Measurements from ENCODE around the gene ERCC5. TPM values are rescaled to one million over a fixed set of nuclear protein-coding genes. Genes with fewer than 3 reads are reported as not detected.

Gene ERCC5
- total RNA-seq, 2 donors from 2014 or later, result 38.2 to 40.0 TPM

DNA sequence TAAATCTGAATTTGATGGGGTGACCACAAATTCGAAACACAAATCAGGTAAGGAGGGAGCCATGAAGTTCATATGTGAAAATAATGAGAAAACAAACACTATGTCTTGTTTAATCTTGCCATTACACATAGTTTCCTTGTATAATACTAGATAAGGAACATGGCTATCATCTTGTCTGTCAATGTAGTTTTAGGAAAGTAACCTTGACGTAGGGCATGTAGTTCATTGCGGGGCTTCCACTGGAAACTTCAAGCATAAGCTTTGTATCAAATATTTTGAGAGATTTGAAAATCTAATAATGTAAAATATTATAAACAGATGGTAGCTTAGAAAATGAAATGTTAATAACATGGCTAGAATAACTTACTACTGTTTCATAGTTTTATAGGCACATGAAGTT lies 38.1 kb upstream of the ERCC5 start:
- Histone ChIP-seq H3K27ac (no peak overlapping the region), H3K36me3 (peaks cover 15% of the 10 kb centered on the region), H3K4me1 (peaks cover 0 to 27% of the 10 kb centered on the region in 2 donors), H3K9me3 (peaks cover 0 to 14% of the 10 kb centered on the region in 2 donors), H3K4me3 (no peak overlapping the region), H3K27me3 (no peaks in the 10 kb centered on the region)
- TF ChIP-seq, protein P1, sequence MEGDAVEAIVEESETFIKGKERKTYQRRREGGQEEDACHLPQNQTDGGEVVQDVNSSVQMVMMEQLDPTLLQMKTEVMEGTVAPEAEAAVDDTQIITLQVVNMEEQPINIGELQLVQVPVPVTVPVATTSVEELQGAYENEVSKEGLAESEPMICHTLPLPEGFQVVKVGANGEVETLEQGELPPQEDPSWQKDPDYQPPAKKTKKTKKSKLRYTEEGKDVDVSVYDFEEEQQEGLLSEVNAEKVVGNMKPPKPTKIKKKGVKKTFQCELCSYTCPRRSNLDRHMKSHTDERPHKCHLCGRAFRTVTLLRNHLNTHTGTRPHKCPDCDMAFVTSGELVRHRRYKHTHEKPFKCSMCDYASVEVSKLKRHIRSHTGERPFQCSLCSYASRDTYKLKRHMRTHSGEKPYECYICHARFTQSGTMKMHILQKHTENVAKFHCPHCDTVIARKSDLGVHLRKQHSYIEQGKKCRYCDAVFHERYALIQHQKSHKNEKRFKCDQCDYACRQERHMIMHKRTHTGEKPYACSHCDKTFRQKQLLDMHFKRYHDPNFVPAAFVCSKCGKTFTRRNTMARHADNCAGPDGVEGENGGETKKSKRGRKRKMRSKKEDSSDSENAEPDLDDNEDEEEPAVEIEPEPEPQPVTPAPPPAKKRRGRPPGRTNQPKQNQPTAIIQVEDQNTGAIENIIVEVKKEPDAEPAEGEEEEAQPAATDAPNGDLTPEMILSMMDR (IDR thresholded peaks at IDR 0.05), result no peak
- DNase-seq (ENCODE audit: low spot score), result no peak

DNA sequence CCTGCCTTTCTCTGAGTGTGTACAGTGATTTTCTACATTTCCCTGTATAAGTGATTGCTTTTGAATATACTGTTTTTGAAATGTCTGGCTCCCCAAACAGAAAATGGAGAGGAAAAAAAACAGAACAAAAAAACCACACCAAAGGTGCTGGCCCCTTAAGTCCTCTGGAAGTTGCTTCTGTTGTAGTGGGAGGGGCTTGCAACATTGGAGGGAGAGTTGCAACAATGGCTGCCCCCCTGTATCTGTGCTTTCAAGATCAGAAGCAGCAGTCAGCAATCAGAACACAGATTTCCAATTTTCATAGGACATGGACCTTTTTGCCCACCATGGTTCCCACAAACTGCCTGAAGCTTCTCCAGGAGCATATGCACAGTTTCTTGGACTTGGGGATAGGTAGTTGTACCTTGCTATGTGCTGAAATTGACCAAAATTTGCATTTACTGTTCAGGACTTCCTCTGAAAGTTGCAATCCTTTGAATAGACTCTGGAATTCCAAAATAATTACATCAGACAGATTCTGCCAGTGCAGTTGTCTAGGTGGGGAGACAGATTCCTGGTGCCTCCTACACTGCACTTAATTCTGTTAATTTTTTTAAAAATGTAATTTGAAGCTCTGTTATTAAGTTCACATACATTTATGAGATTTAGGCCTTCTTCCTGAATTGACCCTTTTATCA lies 33.1 kb upstream of the ERCC5 start:
- Histone ChIP-seq H3K27ac (no peak overlapping the region), H3K27me3 (no peaks in the 10 kb centered on the region), H3K36me3 (peaks cover 27% of the 10 kb centered on the region), H3K4me3 (no peak overlapping the region), H3K4me1 (peaks cover 0 to 12% of the 10 kb centered on the region in 2 donors), H3K9me3 (peaks cover 0 to 14% of the 10 kb centered on the region in 2 donors)
- TF ChIP-seq, protein P1 (IDR thresholded peaks at IDR 0.05), result no peak
- no peak for DNase-seq (ENCODE audit: low spot score)

DNA sequence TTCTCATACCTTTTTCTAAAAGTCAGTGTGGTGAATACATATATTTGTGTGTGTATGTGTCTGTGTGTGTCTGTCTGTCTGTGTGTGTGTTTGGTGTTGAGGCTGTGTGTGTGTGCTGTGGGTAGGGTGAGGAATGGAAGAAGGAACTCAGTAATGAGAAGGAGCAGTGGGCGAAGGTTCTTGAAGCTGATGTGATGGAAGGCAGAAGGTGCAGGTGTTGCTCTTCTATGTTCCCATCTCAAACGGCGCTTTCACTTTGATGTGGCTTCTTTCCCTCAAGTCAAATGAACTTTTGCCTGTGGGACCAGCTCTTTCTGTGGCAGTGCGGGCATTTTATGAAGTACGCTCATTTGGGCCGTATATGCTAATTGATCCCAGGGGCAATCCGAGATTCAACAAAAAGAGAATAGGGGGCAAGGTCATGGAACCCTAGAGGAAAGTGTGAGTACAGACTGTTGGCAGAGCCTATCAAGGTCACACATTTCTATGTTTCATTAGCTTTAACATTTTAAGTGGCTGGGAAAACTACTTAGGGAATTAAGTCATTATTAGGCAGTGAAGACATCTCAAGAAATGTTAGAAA lies 31.7 kb upstream of the ERCC5 start:
- peaks cover 0 to 14% of the 10 kb centered on the region in 2 donors for H3K9me3 ChIP-seq
- no peaks in the 10 kb centered on the region for H3K27me3 ChIP-seq
- peaks cover 33% of the 10 kb centered on the region for H3K36me3 ChIP-seq
- no peak overlapping the region for H3K4me3 ChIP-seq
- H3K27ac ChIP-seq, result no peak overlapping the region
- no peak for DNase-seq (ENCODE audit: low spot score)
- TF ChIP-seq, protein P1 (IDR thresholded peaks at IDR 0.05), result no peak
- H3K4me1 ChIP-seq, result peaks cover 0 to 7% of the 10 kb centered on the region in 2 donors

DNA sequence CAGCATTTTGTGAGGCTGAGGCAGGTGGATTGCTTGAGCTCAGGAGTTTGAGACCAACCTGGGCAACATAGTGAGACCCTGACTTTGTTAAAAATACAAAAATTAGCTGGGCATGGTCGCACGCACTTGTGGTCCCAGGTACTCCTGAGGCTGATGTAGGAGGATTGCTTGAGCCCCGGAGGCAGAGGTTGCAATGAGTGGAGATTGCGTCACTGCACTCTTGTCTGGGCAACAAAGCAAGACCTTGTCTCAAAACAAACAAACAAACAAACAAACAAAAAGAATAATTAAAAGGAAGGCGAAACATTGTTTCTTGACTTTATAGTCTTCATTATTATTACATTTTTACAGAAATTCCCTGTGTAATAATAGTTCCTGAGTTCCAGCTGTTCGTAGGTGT lies 31.0 kb upstream of the ERCC5 start:
- TF ChIP-seq, protein P1 (IDR thresholded peaks at IDR 0.05), result no peak
- Histone ChIP-seq H3K27me3 (no peaks in the 10 kb centered on the region), H3K4me1 (peaks cover 0 to 7% of the 10 kb centered on the region in 2 donors), H3K36me3 (peaks cover 33% of the 10 kb centered on the region), H3K4me3 (no peak overlapping the region), H3K27ac (no peak overlapping the region), H3K9me3 (peaks cover 0 to 14% of the 10 kb centered on the region in 2 donors)
- DNase-seq (ENCODE audit: low spot score), result no peak

DNA sequence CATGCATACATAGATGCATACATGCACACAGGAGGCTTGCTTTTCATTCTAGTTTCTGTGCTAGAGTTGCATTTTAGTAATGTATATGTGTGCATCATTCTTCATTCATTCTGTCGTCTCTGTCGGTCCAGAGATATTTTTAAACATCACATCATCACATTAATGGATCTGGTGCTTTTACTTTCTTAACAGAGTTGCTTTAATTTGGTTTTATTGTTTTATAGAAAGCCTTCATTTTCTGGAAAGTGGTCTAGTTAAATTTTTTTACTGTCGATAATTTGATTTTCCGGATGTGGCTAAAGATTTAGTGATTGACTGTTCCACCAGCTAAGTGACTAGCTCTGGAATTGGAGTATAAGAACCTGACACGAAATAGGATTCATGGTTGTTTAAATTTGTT lies 30.0 kb upstream of the ERCC5 start:
- no peak overlapping the region for H3K4me3 ChIP-seq
- H3K9me3 ChIP-seq, result peaks cover 0 to 12% of the 10 kb centered on the region in 2 donors
- H3K27me3 ChIP-seq, result no peaks in the 10 kb centered on the region
- TF ChIP-seq, protein P1 (IDR thresholded peaks at IDR 0.05), result no peak
- H3K4me1 ChIP-seq, result peaks cover 0 to 7% of the 10 kb centered on the region in 2 donors
- peaks cover 29% of the 10 kb centered on the region for H3K36me3 ChIP-seq
- DNase-seq (ENCODE audit: low spot score), result no peak
- H3K27ac ChIP-seq, result no peak overlapping the region

Measured in right atrium auricular region (tissue), 2 donors.